GM21526 (cell line): ENCODE results near the gene HADHA.
"Not testable (repeated sequence)": the region's sequence is repeated elsewhere in the genome, so short reads cannot be mapped to it uniquely, and the experiment has no call there.

Source experiments
- ATAC-seq: cut with Tn5 transposase; IDR thresholded peaks from one replicate; pipeline ENCODE4 v1.9.1; 2021; ENCODE audit warnings: moderate library complexity; ENCODE audit not compliant: unreplicated experiment, low FRiP score

Gene HADHA

GRCh38 chr2:26177122-26177521 lies 67.3 kb downstream of the HADHA start:
- ATAC-seq, result no peak

GRCh38 chr2:26176279-26176615 lies 68.2 kb downstream of the HADHA start:
- ATAC-seq, result no peak

- ATAC-seq, result no peak
These were observed 68.8 kb downstream of the HADHA start for GRCh38 chr2:26175466-26176278.

- ATAC-seq, result no peak
These were observed 69.6 kb downstream of the HADHA start for GRCh38 chr2:26174691-26175465.

GRCh38 chr2:26173776-26174482 lies 70.5 kb downstream of the HADHA start:
- ATAC-seq, result no peak

GRCh38 chr2:26172871-26173775 lies 71.3 kb downstream of the HADHA start, which contains the start of gene GAREM2:
TSS of gene GAREM2 (plus strand) at chr2:26173088. CDS start at chr2:26173221, 133 bp downstream.
- no peak for ATAC-seq

GRCh38 chr2:26172189-26172870 lies 72.1 kb downstream of the HADHA start:
- ATAC-seq, result no peak

- no peak for ATAC-seq
These were observed 73.6 kb downstream of the HADHA start for GRCh38 chr2:26170795-26171194.

- no peak for ATAC-seq
These were observed 74.6 kb downstream of the HADHA start for GRCh38 chr2:26169681-26170414.

- ATAC-seq, result no peak
These were observed 75.2 kb downstream of the HADHA start for GRCh38 chr2:26169226-26169625.

GRCh38 chr2:26168785-26169184 lies 75.6 kb downstream of the HADHA start:
- no peak for ATAC-seq

GRCh38 chr2:26166541-26166940 lies 77.9 kb downstream of the HADHA start:
- ATAC-seq, result not testable (repeated sequence)

GRCh38 chr2:26165403-26165802 lies 79.0 kb downstream of the HADHA start:
- ATAC-seq, result no peak

- no peak for ATAC-seq
These were observed 79.7 kb downstream of the HADHA start for GRCh38 chr2:26164641-26165211.

GRCh38 chr2:26164231-26164630 lies 80.2 kb downstream of the HADHA start:
- ATAC-seq, result no peak

- no peak for ATAC-seq
These were observed 81.5 kb downstream of the HADHA start for GRCh38 chr2:26162963-26163362.

- no peak for ATAC-seq
These were observed 82.5 kb downstream of the HADHA start for GRCh38 chr2:26161926-26162325.

- ATAC-seq, result no peak
These were observed 86.9 kb downstream of the HADHA start for GRCh38 chr2:26157580-26157979.

GRCh38 chr2:26150243-26150642 lies 94.2 kb downstream of the HADHA start:
- no peak for ATAC-seq
